Sigmoid colon (tissue), 7 donors: Measurements from ENCODE around the gene IGFBP3. TPM values are rescaled to one million over a fixed set of nuclear protein-coding genes. Genes with fewer than 3 reads are reported as not detected.

Source experiments
- DNase-seq: peaks from one replicate; pipeline ENCODE4 v3.0.0-alpha.2; 2019
- H3K27ac ChIP-seq, 4 donors: fragments of 200-600 bp; sonication (generic); one replicate each; pipeline ENCODE4 v1.5.1; 2016 to 2019; ENCODE audit warnings: mild to moderate bottlenecking in 1 of 4
- H3K27me3 ChIP-seq, 3 donors: fragments of 200-600 bp; sonication (generic); one replicate each; pipeline ENCODE4 v1.5.1; 2019; ENCODE audit warnings: mild to moderate bottlenecking in 1 of 3
- H3K36me3 ChIP-seq, 4 donors: fragments of 200-600 bp; sonication (generic); one replicate each; pipeline ENCODE4 v1.5.1; 2016 to 2019
- H3K4me1 ChIP-seq, 4 donors: fragments of 200-600 bp; sonication (generic); one replicate each; pipeline ENCODE4 v1.5.1; 2017 to 2019
- H3K4me3 ChIP-seq, 4 donors: fragments of 200-600 bp; sonication (generic); one replicate each; pipeline ENCODE4 v1.5.1; 2017 to 2019; ENCODE audit warnings: mild to moderate bottlenecking in 2 of 4, moderate library complexity in 1 of 4
- H3K9me3 ChIP-seq, 4 donors: fragments of 200-600 bp in 3 of 4; sonication (generic) in 3 of 4; one replicate each; pipeline versions ENCODE4 v1.5.1 to v1.6.1; 2013 to 2019
- EP300 ChIP-seq, 4 donors: sonication (generic); formaldehyde crosslinking; IDR thresholded peaks; one replicate each; pipeline ENCODE4 v1.6.1; 2017; ENCODE audit warnings: antibody characterized with exemption in 4 of 4
- POLR2A ChIP-seq, 2 donors: fragments of 450-650 bp; IDR thresholded peaks; one replicate each; pipeline ENCODE4 v1.6.1; 2016; ENCODE audit warnings: antibody characterized with exemption in 2 of 2, mild to moderate bottlenecking in 2 of 2, moderate library complexity in 2 of 2
- POLR2AphosphoS5 ChIP-seq, 4 donors: sonication (generic); formaldehyde crosslinking; IDR thresholded peaks; one replicate each; pipeline ENCODE4 v1.6.1; 2017; ENCODE audit warnings: antibody characterized with exemption in 4 of 4
- WGBS, 2 donors: extraction: QIAGEN DNeasy Blood & Tissue Kit; methylation state at CpG; one replicate each; pipeline ENCODE4 v1.1.7; 2013; 5-methylcytosine and 5-hydroxymethylcytosine counted together
- intact Hi-C: fragments of 100-400 bp; cut with DNase I; formaldehyde crosslinking; loops from one replicate; pipeline ENCODE4 v1.15.1; 2023
- polyA plus RNA-seq, 3 donors: library from polyadenylated mRNA; stranded (reverse); fragments of 200-250 nt; gene quantifications; one replicate each; pipeline ENCODE4 v1.2.3, GENCODE V29; 2013
- total RNA-seq, 4 donors: library from RNA; depleted of rRNA; stranded (reverse); fragments of >200 nt; gene quantifications; one replicate each; pipeline ENCODE4 v1.1.0, GENCODE V29; 2016
- TF ChIP-seq, protein P1 (sequence below), 4 experiments: fragments of 450-650 bp in 3 of 4; fragments of 200-600 bp in 1 of 4; IDR thresholded peaks; one replicate each; pipeline ENCODE4 v1.5.1; 2016 to 2019; ENCODE audit warnings: antibody characterized with exemption in 4 of 4, mild to moderate bottlenecking in 3 of 4, moderate library complexity in 2 of 4
- donor health status: healthy with polysubstance abuse.
- donor health status: Bipolar disorder and iron deficiency.
- donor health status: healthy.

Gene IGFBP3
- total and polyA plus RNA-seq, 7 donors: 4.8 to 330 (median 54.0) TPM

DNA sequence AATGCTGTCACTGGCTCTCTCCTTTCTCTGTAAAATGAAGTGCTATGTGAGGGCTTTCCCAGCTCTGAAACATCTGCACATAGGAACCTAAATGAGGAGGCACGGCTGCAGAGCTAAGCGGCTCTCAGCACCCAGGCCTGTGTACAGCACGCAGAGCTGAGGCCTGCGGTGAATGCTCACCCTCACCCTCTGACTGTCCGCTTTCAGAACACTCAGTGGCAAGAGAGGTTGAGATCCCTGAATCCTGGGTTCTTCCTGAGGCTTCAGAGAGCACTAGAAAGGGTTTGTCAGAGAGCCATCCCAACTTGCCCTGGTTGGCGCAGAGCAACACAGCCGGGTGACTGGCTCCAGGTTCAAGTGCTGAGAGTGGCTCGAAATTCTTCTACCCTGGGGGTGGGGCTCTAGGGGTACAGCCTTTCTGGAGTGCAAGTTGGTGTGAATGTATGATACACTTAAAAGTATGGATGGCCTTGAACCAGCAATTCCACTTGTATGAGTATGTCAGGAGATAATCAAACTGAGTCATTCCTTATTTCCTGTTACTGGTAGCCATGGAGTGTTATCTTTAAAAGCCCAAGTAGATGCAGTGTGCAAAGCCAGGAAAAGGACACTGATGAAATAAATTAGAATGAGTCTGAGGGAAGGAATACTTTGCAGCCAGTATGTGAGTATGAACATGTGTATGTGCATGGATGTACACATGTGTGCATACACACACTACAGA, 46.5 kb downstream of the IGFBP3 start:
- intact Hi-C loops: no loop called here
- TF ChIP-seq POLR2AphosphoS5 (IDR thresholded peaks at IDR 0.05): no peak
- TF ChIP-seq, protein P1, sequence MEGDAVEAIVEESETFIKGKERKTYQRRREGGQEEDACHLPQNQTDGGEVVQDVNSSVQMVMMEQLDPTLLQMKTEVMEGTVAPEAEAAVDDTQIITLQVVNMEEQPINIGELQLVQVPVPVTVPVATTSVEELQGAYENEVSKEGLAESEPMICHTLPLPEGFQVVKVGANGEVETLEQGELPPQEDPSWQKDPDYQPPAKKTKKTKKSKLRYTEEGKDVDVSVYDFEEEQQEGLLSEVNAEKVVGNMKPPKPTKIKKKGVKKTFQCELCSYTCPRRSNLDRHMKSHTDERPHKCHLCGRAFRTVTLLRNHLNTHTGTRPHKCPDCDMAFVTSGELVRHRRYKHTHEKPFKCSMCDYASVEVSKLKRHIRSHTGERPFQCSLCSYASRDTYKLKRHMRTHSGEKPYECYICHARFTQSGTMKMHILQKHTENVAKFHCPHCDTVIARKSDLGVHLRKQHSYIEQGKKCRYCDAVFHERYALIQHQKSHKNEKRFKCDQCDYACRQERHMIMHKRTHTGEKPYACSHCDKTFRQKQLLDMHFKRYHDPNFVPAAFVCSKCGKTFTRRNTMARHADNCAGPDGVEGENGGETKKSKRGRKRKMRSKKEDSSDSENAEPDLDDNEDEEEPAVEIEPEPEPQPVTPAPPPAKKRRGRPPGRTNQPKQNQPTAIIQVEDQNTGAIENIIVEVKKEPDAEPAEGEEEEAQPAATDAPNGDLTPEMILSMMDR (IDR thresholded peaks at IDR 0.05): no peak
- no peak for TF ChIP-seq EP300 (IDR thresholded peaks at IDR 0.05)
- no peak for TF ChIP-seq POLR2A (IDR thresholded peaks at IDR 0.05)
- H3K4me1 ChIP-seq: no peaks in the 10 kb centered on the region
- H3K4me3 ChIP-seq: no peak overlapping the region
- peaks cover 0 to 5% (median 2%) of the 10 kb centered on the region in 4 donors for H3K9me3 ChIP-seq
- 91 to 92% methylated on average over 8 of the region's 8 CpGs for WGBS, 2 donors
- H3K36me3 ChIP-seq: no peaks in the 10 kb centered on the region
- no peak for DNase-seq
- no peak overlapping the region for H3K27ac ChIP-seq
- H3K27me3 ChIP-seq: no peaks in the 10 kb centered on the region

- no peak for DNase-seq
- no peak for TF ChIP-seq POLR2AphosphoS5 (IDR thresholded peaks at IDR 0.05)
- TF ChIP-seq POLR2A (IDR thresholded peaks at IDR 0.05): no peak
- TF ChIP-seq, protein P1 (IDR thresholded peaks at IDR 0.05): no peak
- no peak for TF ChIP-seq EP300 (IDR thresholded peaks at IDR 0.05)
- 74 to 83% methylated on average over 6 of the region's 6 CpGs for WGBS, 2 donors
- Histone ChIP-seq H3K4me1 (no peaks in the 10 kb centered on the region), H3K36me3 (no peaks in the 10 kb centered on the region), H3K9me3 (peaks cover 0 to 2% (median 0%) of the 10 kb centered on the region in 4 donors), H3K27me3 (no peaks in the 10 kb centered on the region), H3K4me3 (no peak overlapping the region), H3K27ac (no peak overlapping the region)
- intact Hi-C loops: no loop called here
Observed at GRCh38 chr7:45873355-45873754, 47.7 kb downstream of the IGFBP3 start.

DNA sequence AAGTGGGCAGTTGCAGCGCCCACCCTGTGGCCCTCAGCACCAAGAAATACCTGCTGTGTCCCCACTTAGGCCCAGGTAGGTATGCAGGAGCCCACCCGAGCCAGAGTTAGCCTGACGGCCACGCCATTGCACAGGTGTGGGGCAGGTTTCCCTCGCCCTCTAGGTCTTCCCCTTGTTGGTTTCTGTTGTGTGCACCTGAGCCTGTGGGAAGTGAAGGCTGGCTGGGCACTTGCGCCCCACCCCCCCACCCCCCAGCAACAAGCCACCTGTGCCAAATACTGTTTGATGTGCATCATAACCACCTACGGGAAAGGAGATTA, 48.1 kb downstream of the IGFBP3 start, which contains the start of gene CCDC201:
TSS of gene CCDC201 (minus strand) at position 48 of the 320 bp plus-strand sequence. CDS start 75 bp downstream, outside the sequence.
- Histone ChIP-seq H3K27me3 (no peaks in the 10 kb centered on the region), H3K9me3 (no peaks in the 10 kb centered on the region), H3K4me3 (no peak within 1 kb of the TSS), H3K4me1 (no peaks in the 10 kb centered on the region), H3K36me3 (no peaks in the 10 kb centered on the region), H3K27ac (no peak within 1 kb of the TSS)
- 83 to 87% methylated on average over 7 of the region's 7 CpGs for WGBS, 2 donors
- intact Hi-C loops: no loop called here
- DNase-seq: no peak
- TF ChIP-seq EP300 (IDR thresholded peaks at IDR 0.05): no peak
- TF ChIP-seq, protein P1 (IDR thresholded peaks at IDR 0.05): no peak
- TF ChIP-seq POLR2AphosphoS5 (IDR thresholded peaks at IDR 0.05): no peak
- TF ChIP-seq POLR2A (IDR thresholded peaks at IDR 0.05): no peak

GRCh38 chr7:45872116-45873034, 48.7 kb downstream of the IGFBP3 start:
- no peaks in the 10 kb centered on the region for H3K36me3 ChIP-seq
- 70 to 73% methylated on average over 10 of the region's 10 CpGs for WGBS, 2 donors
- H3K9me3 ChIP-seq: no peaks in the 10 kb centered on the region
- no peak overlapping the region for H3K27ac ChIP-seq
- H3K4me1 ChIP-seq: no peaks in the 10 kb centered on the region
- H3K27me3 ChIP-seq: no peaks in the 10 kb centered on the region
- H3K4me3 ChIP-seq: no peak overlapping the region
- intact Hi-C loops: no loop called here
- TF ChIP-seq, protein P1 (IDR thresholded peaks at IDR 0.05): no peak
- no peak for DNase-seq
